SK-N-SH (cell line): Measurements from ENCODE around the gene RNFT2.

Source experiments
- CHD2 ChIP-seq: fragments of 150-350 bp; IDR thresholded peaks from 2 replicates; pipeline ENCODE4 v1.6.1; 2018; ENCODE audit warnings: low read length; ENCODE audit not compliant: partially characterized antibody
- CTCF ChIP-seq: fragments of 200-600 bp; sonication (generic); IDR thresholded peaks from 2 replicates; pipeline ENCODE4 v1.6.1; 2017; ENCODE audit warnings: antibody characterized with exemption, mild to moderate bottlenecking, moderate library complexity
- ELF1 ChIP-seq: IDR thresholded peaks from 2 replicates; pipeline ENCODE4 v1.4.0; 2012
- EP300 ChIP-seq, 2 experiments: IDR thresholded peaks; 2 replicates each; pipeline versions ENCODE4 v1.4.0 to v1.6.1; 2012; ENCODE audit warnings: borderline replicate concordance in 1 of 2, low read depth in 1 of 2, low read length in 1 of 2
- EZH2phosphoT487 ChIP-seq: fragments of 200-600 bp; sonication (generic); IDR thresholded peaks from 2 replicates; pipeline ENCODE4 v1.6.1; 2017; ENCODE audit warnings: low read depth, mixed run types, mild to moderate bottlenecking, antibody characterized with exemption, moderate library complexity, borderline replicate concordance
- FOXM1 ChIP-seq: IDR thresholded peaks from 2 replicates; pipeline ENCODE4 v1.4.0; 2012; ENCODE audit warnings: low read depth, mild to moderate bottlenecking
- NFIC ChIP-seq: IDR thresholded peaks from 2 replicates; pipeline ENCODE4 v1.4.0; 2012; ENCODE audit warnings: borderline replicate concordance
- RCOR1 ChIP-seq: fragments of 150-350 bp; IDR thresholded peaks from 2 replicates; pipeline ENCODE4 v1.6.1; 2017; ENCODE audit warnings: antibody characterized with exemption, low read length
- REST ChIP-seq: IDR thresholded peaks from 2 replicates; pipeline ENCODE4 v1.6.1; 2012; ENCODE audit warnings: mild to moderate bottlenecking, low read depth, low read length, moderate library complexity
- SIN3A ChIP-seq: IDR thresholded peaks from 2 replicates; pipeline ENCODE4 v1.6.1; 2012; ENCODE audit warnings: low read depth, mild to moderate bottlenecking, low read length, moderate library complexity, borderline replicate concordance
- TAF1 ChIP-seq: IDR thresholded peaks from 2 replicates; pipeline ENCODE4 v1.6.1; 2012; ENCODE audit warnings: low read depth, mild to moderate bottlenecking, low read length, moderate library complexity, borderline replicate concordance
- TEAD4 ChIP-seq: IDR thresholded peaks from 2 replicates; pipeline ENCODE4 v1.4.0; 2012; ENCODE audit warnings: mild to moderate bottlenecking, borderline replicate concordance; ENCODE audit not compliant: insufficient read depth
- YY1 ChIP-seq: IDR thresholded peaks from 2 replicates; pipeline ENCODE4 v1.4.0; 2012; ENCODE audit warnings: low read depth, mild to moderate bottlenecking
- TF ChIP-seq, protein P1 (sequence below): IDR thresholded peaks from 2 replicates; pipeline ENCODE4; 2012

DNA sequence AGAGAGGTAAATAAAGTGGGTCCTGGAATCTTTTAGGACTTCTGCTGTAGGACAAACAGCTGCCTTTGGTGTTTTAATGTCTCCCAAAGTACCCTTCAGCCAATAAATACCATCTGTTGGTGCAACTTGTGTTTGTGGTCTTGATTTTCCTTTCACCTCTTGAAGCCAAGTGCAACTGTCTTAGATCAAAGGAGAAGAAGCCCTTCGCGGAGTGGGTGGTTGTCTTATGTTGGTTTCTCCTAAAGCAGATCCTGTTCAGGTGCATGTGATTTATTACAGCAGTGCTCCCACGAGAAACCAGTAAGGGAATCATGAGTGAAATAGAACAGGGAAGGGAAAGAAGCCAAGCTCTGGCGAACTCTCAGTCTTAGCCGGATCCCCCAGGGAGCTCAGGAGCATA lies 115.4 kb downstream of the RNFT2 start:
- TF ChIP-seq NFIC: no peak
- no peak for TF ChIP-seq EP300 (IDR thresholded peaks at IDR 0.05; ENCODE audit: borderline replicate concordance in 1 of 2, low read depth in 1 of 2, low read length in 1 of 2)
- no peak for TF ChIP-seq FOXM1
- TF ChIP-seq SIN3A: no peak
- no peak for TF ChIP-seq RCOR1
- TF ChIP-seq CTCF: no peak
- no peak for TF ChIP-seq REST
- TF ChIP-seq, protein P1, sequence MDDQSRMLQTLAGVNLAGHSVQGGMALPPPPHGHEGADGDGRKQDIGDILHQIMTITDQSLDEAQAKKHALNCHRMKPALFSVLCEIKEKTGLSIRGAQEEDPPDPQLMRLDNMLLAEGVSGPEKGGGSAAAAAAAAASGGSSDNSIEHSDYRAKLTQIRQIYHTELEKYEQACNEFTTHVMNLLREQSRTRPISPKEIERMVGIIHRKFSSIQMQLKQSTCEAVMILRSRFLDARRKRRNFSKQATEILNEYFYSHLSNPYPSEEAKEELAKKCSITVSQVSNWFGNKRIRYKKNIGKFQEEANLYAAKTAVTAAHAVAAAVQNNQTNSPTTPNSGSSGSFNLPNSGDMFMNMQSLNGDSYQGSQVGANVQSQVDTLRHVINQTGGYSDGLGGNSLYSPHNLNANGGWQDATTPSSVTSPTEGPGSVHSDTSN: no peak
- no peak for TF ChIP-seq YY1
- TF ChIP-seq TEAD4: no peak
- no peak for TF ChIP-seq CHD2
- no peak for TF ChIP-seq TAF1
- TF ChIP-seq ELF1: no peak
- TF ChIP-seq EZH2phosphoT487: no peak
